GM21381 (cell line): ENCODE data around the gene ACBD3.

Experiments used
- ATAC-seq: cut with Tn5 transposase; IDR thresholded peaks from one replicate; pipeline ENCODE4 v1.9.1; 2021; ENCODE audit warnings: mild to moderate bottlenecking, moderate library complexity; ENCODE audit not compliant: unreplicated experiment

Gene ACBD3

DNA sequence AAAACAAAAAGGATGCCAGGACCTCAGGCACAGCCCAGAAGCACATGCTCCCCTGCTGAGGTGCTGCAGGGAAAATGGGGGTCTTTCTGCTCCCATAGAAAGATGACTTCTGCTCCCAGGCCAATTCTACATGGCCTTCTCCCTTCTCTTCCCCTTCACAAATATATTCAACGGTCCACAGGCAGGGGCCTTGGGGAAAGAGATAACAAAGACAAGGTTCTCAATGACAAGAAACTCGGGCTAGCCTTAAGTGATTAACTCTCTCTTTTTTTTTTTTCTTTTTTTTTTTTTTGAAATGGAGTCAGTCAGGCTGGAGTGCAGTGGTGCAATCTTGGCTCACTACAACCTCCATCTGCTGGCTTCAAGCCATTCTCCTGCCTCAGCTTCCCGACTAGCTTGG lies 69.9 kb downstream of the ACBD3 start:
- ATAC-seq, result no peak

DNA sequence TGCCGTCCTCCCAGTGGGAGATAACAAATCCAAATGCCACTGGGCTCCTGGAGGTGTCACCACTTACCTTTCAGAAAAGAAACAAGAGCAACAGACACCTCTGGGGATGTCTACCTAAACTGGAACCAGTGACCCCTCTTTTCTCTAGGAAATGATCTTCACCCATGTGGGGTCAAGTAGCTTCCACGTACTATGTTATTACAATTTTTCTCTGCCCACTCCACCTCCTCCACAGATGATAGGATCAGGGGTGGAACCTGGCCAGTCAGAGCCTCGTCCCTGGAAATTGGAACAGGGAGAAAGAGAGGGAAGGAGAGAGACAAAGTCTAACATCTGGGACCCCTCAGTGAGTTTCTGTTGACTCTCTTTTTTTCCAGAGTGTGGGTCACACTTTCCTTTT lies 73.9 kb downstream of the ACBD3 start:
- no peak for ATAC-seq

DNA sequence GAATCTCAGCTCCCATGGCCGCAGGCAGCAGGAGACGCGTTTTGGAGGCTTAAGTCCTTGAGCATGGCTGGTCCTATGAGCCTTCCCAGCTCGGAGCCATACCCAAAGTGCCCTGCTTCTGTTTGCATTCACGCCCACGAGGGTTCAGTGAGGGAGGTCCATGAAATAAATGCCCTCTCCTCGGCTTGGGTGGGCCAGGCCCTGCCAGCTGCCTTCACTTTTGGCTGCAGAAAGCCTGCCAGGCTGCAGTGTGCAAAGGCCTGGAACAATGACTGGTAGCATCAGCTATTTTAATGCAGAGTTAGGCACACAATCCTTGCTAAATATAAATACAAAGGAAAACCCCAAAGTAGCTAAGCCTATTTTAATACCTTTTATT lies 74.7 kb downstream of the ACBD3 start:
- ATAC-seq, result no peak

DNA sequence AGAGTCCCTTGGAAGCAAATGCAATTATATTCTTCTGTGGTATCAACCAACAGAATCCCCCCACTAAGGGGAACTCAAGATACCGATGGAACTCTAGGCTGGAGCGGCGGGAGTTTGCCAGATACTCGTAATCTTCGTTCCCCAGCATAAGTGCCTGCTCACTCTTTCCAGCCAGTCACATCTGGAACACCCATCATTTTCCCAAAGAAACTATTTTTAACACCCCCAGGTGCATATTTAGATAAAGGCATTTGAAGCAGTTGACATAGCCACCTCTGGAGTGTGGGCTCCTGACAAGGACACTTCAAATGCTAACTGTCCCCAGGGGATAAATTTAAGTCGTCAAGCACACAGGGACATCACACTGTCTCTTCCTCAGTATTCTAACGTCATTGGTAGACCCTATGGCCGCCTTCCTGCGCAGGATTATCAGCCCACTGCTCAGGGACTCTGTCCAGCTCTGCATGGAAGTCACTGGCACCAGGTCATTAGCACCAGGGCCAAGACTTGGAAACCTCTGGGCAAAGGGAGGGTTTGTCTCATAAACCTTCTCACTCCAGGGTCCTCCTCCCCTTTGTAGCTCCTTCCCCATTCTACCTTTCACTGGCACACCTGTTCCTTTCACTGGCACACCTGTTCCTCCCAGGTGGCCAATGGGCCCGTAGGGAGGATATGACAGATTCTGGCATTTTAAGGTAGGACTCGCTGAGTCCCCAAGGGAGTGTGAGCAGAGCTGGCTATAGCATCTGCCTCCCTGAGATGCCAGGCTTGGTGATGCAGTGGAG lies 75.3 kb downstream of the ACBD3 start:
- no peak for ATAC-seq

DNA sequence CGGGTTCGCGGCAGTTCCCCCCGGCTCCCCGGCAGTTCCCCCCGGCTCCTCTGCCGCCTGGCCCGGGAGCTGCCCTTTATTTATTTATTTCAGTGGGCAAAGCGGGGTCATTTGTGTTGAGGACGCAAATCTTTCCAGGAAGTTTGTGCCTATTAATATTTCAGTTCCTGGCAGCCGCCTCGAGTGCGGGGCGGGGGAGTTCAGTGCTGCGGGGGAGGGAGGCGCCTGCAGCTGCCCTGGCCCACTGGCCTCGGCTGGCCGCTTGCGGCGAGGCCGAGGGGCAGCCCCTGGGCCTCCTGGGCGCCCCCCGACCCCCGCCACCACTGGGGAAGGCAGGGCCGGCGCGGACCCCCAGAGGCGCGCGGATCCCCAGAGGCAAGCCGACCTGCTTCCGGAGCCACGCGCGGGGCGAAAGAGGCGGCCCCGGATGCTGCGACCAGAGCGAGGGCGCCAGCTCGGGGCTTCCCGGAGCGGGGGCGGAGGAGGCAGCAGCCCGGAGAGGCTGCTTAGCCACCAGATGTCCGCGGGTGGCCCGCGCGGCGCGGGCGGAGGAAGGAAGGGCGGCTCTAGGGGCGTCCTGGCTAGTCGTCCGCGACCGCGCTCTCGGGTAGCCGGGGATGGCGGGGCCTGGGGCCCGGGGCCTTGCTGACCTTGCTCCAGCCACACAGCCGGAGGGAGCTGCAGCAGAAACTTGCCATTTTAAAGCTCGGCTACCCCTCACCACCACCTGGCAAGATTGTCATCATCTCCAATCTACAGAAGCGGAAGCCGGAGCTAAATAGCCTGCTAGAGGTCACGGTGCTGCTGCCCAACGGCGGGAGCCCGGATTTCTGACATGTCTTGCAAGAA lies 76.1 kb downstream of the ACBD3 start:
- ATAC-seq, result peak; percentile 74

DNA sequence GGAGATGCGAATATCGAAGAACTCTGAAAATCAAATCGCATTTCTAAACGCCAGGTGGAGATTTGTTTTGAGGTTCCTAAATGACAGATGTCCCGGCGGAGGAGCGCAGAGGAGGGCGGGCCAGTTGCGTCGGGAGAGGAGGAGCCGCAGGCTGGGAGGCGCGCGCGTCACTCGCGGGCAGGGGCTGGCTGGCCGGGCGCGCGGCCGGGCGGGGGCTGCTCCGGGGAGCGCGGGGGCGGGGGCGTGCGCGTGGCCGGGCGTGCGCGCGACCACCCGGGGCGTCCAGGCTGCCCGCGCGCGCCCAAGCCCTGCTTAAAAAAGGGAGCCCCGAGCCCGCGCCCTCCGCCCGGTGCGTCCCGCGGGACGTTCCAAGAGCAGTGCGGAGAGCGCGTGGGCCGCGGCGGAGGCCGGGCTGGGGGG lies 76.7 kb downstream of the ACBD3 start:
- ATAC-seq, result peak; percentile 75

DNA sequence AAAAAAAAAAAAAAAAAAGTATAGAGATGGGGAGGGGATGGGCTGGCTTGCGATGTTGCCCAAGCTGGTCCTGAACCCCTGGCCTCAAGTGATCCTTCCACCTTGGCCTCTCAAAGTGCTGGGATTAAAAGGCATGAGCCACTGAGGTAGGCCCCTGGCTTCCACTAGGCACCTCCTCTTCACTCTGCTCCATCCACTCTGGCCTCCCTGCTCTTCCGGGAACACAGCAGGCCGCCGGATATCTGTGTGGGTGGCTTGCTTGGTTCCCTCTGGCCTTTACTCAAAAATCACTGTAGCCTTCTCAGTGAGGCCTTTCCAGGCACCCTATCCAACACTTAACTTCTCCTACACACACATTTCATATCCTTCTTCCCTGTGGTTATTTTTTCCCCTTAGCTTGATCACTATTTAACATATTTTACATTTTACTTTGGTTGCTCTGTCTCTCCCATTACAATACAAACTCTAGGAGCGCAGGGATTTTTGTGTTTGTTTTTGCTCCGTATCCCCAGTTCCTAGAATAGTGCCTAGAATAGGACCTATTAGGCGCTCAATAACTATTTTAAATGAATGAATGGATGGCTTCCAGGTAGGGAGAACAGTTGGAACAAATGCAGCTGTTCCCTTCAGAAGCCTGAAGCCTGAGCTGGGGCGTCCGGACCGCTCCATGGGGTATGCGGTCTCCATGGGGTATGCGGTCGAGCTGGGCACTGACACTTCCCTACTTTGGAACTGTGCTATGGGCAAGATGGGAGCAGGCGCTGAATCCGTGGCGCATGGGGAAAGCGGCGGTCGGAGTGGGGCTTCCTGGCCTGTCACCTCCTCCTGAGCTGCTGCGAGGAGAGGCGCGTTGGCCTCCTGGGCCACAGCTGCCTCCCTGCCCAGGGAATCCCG lies 77.4 kb downstream of the ACBD3 start:
- no peak for ATAC-seq

DNA sequence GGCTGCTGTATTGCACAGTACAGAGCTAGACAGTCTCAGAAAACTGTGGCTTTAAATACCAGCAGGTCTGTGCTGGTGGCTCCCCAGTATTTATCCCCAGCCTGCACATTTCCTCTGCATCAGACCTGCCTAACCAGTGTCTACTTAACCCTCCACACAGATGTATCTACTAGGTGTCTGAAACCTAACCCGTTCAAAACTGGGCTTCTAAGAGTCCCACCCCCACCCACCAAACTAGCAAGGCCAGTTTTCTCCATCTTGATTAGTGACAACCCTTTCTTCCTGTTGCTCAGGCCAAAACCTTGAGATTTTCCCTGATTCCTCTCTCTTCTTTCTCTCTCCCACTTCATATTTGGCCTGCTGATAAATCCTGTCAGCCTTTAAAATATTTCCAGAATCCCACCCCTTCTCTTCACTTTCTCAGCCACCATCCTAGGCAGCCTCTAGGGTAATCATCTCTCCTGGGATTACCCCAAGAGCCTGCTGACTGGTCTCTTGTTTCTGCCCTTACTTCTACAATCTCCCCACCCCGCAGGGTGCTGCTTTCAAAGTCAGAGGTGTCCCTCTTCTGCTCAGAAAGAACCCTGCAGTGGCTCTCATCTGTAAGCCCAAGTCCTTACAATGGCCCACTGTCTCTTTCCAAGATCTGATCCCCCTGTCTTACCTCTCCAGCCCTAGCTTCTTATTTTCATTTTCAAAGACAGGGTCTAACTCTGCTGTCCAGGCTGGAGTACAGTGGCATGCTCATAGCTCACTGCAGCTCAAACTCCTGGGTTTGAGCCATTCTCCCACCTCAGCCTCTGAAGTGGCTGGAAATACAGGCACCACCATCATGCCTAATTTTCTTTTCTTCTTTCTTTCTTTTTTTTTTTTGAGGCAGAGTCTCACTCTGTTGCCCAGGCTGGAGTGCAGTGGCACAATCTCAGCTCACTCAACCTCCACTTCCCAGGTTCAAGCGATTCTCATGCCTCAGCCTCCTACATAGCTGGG lies 78.8 kb downstream of the ACBD3 start:
- ATAC-seq, result no peak

DNA sequence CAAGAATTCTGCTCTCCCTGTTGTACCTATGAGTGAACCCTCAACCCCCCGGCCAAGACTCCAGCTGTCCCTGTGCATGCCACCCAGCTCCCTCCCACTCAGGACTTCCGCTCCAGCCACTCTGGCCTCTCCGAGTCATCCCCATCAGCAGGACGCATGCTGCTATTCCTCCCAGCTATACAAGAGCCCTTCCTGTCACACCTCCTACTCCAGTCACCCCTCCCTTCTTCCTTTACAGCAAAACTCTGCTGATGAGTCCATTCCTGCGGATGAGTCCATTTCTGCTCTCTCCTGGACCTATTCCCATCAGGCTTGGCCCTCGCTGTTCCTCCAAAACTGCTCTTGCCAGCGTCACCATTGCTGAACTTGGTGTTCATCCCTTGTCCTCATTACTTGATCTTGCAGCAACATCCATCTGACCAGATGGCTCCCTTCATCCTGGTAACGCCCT lies 81.8 kb downstream of the ACBD3 start:
- no peak for ATAC-seq

DNA sequence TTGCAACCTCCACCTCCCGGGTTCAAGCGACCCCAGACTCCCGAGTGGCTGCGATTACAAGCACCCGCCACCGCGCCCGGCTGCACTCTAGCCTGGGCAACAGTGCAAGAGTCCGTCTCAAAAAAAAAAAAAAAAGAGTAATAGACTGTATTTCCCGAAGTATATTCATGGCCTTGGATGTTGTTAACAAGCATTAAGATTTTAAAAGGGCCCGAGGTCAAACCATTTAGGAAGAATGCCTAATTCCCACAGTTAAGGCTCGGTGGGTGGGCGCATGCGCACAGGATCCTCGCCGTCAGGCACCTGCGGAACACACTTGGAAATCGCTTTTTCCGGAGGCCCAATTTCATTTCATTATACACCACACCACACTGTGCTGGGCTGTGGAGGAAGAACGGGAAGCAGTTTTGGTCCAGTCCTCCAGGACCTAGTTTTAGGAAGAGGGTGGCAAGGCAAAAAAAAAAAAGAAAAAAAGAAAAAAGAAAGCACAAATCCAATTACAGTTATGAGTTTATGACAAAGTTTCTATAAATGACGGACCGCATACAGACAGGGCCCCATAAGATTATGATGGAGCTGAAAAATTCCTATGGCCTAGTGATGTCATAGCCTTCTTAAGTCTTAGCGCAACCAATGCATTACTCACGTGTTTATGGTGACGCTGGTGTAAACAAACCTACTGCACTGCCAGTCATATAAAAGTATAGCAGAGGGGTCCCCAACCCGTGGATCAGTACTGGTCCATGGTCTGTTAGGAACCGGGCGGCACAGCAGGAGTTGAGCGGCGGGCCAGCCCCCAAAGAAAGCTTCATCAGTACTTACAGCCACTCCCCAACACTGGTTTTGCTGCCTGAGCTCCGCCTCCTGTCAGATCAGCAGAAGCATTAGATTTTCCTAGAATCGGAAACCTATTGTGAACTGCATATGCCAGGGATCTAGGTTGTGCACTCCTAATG lies 85.8 kb downstream of the ACBD3 start:
- ATAC-seq, result no peak

DNA sequence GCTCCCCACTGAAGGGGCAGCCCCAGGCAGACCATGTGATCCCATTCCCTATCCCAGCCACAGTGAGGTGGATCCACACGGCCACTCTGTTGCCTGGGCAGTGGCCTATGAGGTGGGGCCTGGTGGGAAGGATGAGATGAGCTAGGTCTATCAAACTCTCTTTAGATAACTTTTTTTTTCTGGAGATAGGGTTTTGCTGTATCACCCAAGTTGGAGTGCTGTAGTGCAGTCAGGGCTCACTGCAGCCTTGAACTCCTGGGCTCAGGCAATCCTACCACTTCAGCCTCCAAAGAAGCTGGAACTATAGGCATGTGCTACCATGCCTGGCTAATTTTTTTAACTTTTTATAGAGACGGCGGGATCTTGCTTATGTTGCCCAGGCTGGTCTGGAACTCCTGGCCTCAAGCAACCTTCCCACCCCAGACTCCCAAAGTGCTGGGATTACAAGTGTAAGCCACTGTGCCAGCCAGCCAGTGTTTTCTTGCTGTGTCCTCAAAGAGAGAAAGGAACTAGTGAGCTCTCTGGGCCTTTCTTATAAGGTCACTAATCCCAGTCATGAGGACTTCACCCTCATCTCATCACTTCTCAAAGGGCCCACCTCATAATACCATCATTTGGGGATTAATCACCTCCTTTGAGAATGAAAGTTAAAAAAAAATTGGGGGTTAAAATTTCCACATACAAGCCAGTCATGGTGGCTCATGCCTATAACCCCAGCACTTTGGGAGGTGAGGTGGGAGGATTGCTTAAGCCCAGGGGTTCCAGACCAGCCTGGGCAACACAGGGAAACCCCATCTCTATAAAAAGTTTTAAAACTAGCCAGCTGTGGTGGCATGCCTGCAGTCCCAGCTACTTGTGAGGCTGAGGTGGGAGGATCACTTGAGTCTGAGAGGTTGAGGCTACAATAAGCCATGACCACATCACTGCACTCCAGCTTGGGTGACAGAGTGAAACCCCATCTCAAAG lies 87.4 kb downstream of the ACBD3 start:
- ATAC-seq, result no peak

DNA sequence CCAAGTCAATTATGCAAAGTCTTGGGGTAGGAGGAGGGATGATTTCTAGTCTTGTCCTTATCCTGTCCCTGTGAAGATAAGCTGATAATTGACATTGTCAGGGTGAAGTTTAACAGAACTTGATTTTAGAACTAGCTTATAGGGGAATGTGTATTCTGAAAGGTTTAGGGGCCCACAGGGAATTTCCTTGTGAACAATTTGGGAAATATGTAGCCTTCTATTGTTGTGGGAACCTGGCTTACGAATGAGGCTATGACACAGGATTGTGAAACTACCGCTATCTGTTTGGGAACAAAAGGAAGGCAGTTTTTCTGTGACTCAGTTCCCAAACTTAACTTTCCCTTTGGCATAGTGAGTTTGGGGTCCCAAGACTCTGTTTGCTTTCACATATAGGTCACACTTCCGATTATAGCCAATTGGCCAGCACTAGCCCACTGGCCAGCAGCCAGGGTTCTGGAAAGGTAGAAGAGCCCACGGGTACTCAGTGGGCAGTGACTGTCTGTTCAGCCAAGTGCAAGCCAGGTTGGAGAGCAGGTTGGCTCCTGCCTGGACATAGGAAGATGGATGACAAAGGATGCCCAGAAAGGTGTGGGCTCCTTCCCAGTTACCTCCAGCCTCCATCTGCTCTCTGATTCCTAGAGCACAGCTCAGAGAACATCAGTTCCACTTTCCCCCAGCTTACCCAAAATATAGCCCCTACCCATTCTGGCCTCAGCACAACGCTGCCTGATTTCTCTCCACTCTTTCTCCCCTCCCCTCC lies 88.5 kb downstream of the ACBD3 start:
- no peak for ATAC-seq

DNA sequence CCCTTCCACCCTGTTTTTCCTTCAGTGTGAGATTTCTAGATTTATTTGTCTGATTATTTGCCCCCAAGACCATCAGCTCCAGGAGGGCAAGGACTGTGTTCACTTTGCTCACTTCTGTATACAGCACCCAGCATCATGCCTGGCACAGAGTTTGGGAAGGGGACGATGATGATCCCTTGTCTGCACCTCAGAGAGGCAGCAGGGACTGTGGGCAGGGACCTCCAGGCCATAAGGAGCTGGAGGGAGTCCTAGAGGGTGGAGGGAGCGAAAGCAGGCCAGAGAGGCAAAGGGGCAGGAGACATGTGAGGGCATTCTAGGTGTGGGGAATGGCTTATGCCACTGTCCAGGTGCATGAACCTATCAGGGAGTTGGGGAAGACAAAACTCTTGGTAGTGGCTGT lies 91.3 kb downstream of the ACBD3 start:
- no peak for ATAC-seq
